GM12892 (cell line): ENCODE results near the gene TMEM203.

Experiments
- POLR2AphosphoS5 ChIP-seq: IDR thresholded peaks from 2 replicates; pipeline ENCODE4 v1.6.1; 2011; ENCODE audit warnings: low read depth, low read length, control low read depth
- TAF1 ChIP-seq: IDR thresholded peaks from 2 replicates; pipeline ENCODE4 v1.6.1; 2011; ENCODE audit warnings: low read depth, mild to moderate bottlenecking, control low read depth, low read length, borderline replicate concordance

DNA sequence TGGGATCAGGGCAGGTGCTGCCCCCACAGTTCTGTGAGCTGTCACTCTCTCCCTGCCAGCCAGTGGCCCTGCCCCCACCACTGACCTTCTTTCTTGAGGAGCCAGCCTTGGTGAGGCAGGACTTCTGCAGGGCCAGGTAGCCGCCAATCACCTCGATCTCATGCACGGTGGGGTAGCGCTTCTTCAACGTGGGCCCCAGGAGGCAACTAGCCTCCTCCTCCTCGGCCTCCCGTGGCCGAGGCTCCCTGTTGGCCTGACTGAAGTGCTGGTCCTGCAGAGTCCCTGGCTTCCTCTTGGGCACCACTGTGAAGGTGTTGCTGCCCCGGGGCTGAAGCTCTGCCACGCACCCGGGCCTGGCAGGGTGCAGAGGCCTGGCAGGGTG is 6.6 kb downstream of the TMEM203 start:
- TF ChIP-seq TAF1 (no peak), POLR2AphosphoS5 (no peak)
